MG63 (cell line): Measurements from ENCODE around the gene CIITA. TPM values are rescaled to one million over a fixed set of nuclear protein-coding genes. Genes with fewer than 3 reads are reported as not detected.

Experiments used
- DNase-seq: peaks from one replicate; pipeline ENCODE4 v3.0.0-alpha.2; 2020
- H3K27me3 ChIP-seq: fragments of 250-450 bp; sonication (Bioruptor Pico); 2 replicates; pipeline ENCODE4 v1.5.1; 2020; ENCODE audit warnings: mild to moderate bottlenecking, moderate library complexity
- H3K36me3 ChIP-seq: fragments of 250-450 bp; sonication (Bioruptor Pico); 2 replicates; pipeline ENCODE4 v1.5.1; 2020; ENCODE audit warnings: mild to moderate bottlenecking, moderate library complexity
- H3K4me3 ChIP-seq: fragments of 250-450 bp; sonication (Bioruptor Pico); 2 replicates; pipeline ENCODE4 v1.5.1; 2020; ENCODE audit warnings: mild to moderate bottlenecking, moderate library complexity
- H3K9me3 ChIP-seq: fragments of 250-450 bp; sonication (Bioruptor Pico); 2 replicates; pipeline ENCODE4 v1.5.1; 2020; ENCODE audit warnings: mild to moderate bottlenecking, moderate library complexity
- total RNA-seq: library from RNA; depleted of rRNA; stranded (reverse); fragments of >200 nt; shearing (Covaris generic); gene quantifications from 2 replicates; pipeline ENCODE4 v1.2.3, GENCODE V29; 2014; ENCODE audit warnings: low replicate concordance

Gene CIITA
- total RNA-seq, 1 experiment from 2014 or later = not detected

DNA sequence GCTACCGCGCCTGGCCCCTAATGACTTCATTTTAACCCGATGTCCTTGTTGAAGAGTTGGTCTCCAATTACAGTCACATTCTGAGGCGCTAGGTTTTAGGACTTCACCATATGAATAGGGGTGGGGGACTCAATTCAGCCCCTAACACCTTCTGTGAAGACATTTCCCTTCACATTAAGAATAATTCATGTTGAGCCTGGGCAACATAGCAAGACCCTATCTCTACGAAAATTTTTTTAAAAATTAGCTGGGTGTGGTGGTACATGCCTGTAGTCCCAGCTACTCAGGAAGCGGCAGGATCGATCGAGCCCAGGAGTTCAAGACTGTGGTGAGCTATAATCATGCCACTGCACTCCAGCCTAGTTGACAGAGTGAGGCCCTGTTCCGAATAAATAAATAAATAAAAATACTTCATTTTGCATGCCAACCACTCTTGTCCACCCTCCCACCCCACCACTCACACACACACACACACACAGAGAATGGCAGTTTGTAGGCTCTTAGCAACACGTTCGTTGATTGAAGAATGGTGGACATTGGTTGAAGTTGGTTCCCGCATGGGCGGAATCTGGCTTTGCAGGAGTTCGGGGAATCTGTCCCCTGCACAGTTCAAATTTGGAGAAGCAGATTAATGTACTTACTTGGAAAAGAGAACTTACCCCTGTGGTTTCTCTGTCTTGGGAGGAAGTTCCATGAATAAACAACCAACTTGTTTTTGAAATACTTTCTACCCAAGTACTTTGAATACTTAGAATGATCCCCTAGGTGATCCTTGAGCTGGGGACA, 30.6 kb upstream of the CIITA start:
- DNase-seq = no peak
- H3K27me3 ChIP-seq = peaks cover 8% of the 10 kb centered on the region

DNA sequence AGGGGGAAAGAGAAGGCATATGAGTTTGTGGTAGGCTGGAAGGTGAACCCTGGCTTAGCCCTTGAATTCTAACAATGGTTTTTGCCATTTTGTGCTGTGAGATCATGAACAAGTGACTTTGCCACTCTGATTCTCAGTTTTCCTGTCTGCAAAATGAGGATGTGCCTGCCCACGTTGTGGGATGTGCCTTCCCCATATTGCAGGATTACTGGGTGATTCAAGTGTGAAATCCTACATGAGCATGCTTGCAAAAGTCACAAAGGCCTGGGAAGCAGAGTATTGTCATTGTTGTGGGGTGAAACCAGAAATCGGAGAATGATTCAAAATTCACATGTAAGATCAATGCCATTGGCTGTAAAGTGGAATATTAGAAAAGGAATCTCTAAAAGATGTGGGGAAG, 29.8 kb upstream of the CIITA start:
- Histone ChIP-seq H3K27me3 (peaks cover 3% of the 10 kb centered on the region; the same call in 1 of the 2 replicates), H3K36me3 (no peaks in the 10 kb centered on the region), H3K4me3 (no peak overlapping the region), H3K9me3 (no peaks in the 10 kb centered on the region)
- no peak for DNase-seq

More for the DNA sequence above, 30.6 kb upstream of the CIITA start:
- Histone ChIP-seq H3K36me3 (no peaks in the 10 kb centered on the region), H3K9me3 (no peaks in the 10 kb centered on the region), H3K4me3 (no peak overlapping the region)

DNA sequence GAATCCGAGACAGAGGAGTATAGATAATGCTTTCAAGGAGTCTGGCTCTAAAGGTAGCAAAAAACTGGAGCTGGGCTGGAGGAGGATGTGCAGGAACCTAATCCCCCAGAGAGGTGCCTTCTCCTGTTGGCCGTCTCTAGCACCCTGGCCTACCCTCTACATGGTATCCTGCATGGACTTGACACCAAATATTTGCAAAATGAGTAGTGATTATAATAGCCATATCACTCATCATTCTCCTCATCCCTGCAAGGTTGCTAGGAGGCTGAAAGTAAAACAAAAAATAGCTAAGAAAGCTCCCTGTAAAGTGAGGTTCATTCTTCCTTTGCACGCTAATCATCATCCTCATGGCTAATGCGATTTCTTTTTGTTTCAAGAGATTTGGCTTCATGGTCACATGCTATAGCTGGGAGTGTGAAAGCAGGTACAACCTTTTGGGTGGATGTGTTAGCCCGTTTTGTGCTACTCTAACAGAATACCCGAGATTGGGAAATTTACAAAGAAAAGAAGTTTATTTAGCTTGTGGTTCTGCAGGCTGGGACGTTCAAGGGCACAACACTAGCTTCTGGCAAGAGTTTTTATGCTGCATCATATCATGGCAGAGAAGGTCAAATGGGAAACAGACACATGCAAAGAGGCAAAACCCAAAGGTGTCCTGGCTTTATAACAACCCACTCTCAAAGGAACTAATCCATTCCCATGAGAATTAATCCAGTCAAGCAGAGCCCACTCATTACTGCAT, 27.1 kb upstream of the CIITA start:
- no peaks in the 10 kb centered on the region for H3K9me3 ChIP-seq
- peaks cover 3% of the 10 kb centered on the region; the same call in 1 of the 2 replicates for H3K27me3 ChIP-seq
- H3K4me3 ChIP-seq = no peak overlapping the region
- no peaks in the 10 kb centered on the region for H3K36me3 ChIP-seq
- DNase-seq = no peak

- no peak overlapping the region for H3K4me3 ChIP-seq
- H3K9me3 ChIP-seq = no peaks in the 10 kb centered on the region
These were observed 26.5 kb upstream of the CIITA start for GRCh38 chr16:10850478-10850850.

DNA sequence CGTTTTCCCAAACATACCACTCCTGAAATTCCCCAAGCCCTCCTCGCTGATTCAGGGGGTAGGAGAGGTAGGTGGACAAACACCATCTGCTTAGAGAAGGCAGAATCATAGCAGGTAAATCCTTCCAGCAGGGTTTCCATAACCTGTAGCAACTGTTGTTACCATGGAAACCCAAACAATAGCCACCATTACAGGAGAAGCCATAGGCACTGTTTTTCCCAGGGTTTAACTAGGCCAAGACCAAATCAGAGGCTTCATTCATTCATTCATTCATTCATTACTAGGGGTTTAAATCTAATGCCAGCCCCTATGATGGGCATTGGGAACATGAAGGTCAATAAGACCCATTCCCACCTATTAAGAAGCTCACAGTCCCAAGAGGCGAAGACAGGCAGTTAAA, 25.5 kb upstream of the CIITA start:
- H3K36me3 ChIP-seq = no peaks in the 10 kb centered on the region
- peaks cover 3% of the 10 kb centered on the region; the same call in 1 of the 2 replicates for H3K27me3 ChIP-seq
- no peak overlapping the region for H3K4me3 ChIP-seq
- no peaks in the 10 kb centered on the region for H3K9me3 ChIP-seq
- no peak for DNase-seq

More at GRCh38 chr16:10850478-10850850, 26.5 kb upstream of the CIITA start:
- no peak for DNase-seq
- Histone ChIP-seq H3K36me3 (no peaks in the 10 kb centered on the region), H3K27me3 (peaks cover 3% of the 10 kb centered on the region; the same call in 1 of the 2 replicates)

GRCh38 chr16:10852286-10852685, 24.7 kb upstream of the CIITA start:
- H3K27me3 ChIP-seq = no peaks in the 10 kb centered on the region
- DNase-seq = no peak
- H3K36me3 ChIP-seq = no peaks in the 10 kb centered on the region
- no peak overlapping the region for H3K4me3 ChIP-seq
- no peaks in the 10 kb centered on the region for H3K9me3 ChIP-seq

DNA sequence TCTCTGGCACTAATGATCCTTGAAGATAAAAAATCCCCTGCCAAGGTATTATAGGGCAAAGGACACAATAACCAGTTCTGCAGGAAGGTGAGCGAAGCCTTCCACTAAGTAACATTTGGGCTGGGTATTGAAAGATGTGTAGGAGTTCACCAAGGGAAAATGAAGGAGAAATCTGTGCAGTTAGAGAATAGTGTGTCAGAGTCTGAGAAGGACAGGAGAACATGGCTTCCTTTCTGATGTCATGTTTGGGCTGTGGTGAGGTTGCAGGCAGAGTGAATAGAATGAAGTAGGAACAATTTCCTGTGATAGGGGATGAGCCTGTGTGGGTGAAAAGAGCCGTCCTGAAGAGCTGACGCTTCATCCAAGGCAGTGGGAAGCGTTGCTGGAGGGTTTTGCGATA, 24.1 kb upstream of the CIITA start:
- Histone ChIP-seq H3K36me3 (no peaks in the 10 kb centered on the region), H3K4me3 (no peak overlapping the region), H3K27me3 (no peaks in the 10 kb centered on the region), H3K9me3 (no peaks in the 10 kb centered on the region)
- no peak for DNase-seq

- no peaks in the 10 kb centered on the region for H3K9me3 ChIP-seq
- H3K36me3 ChIP-seq = no peaks in the 10 kb centered on the region
- no peak overlapping the region for H3K4me3 ChIP-seq
- H3K27me3 ChIP-seq = no peaks in the 10 kb centered on the region
- no peak for DNase-seq
These were observed 21.0 kb upstream of the CIITA start for GRCh38 chr16:10856042-10856441.

DNA sequence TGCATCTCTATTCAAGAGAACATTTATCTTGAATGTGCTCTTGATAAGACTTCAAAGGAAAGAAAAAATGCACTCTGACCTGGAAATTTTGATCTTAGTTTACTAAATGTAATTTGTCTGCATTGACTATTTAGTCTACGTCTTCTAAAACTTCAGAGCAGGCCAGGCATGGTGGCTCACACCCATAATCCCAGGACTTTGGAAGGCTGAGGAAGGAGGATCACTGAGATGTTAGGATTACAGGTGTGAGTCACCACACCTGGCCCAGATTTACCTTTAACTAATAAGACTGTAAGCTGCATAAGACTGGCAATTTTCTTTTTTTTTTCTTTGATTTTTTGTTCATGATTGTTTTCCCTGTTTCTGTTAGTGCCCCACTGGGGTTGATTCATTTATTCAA, 18.8 kb upstream of the CIITA start:
- H3K36me3 ChIP-seq = no peaks in the 10 kb centered on the region
- no peak overlapping the region for H3K4me3 ChIP-seq
- 0 out of 2 replicates have a peak, but pooled peaks cover 3% of the 10 kb centered on the region for H3K27me3 ChIP-seq
- no peaks in the 10 kb centered on the region for H3K9me3 ChIP-seq
- DNase-seq = no peak

DNA sequence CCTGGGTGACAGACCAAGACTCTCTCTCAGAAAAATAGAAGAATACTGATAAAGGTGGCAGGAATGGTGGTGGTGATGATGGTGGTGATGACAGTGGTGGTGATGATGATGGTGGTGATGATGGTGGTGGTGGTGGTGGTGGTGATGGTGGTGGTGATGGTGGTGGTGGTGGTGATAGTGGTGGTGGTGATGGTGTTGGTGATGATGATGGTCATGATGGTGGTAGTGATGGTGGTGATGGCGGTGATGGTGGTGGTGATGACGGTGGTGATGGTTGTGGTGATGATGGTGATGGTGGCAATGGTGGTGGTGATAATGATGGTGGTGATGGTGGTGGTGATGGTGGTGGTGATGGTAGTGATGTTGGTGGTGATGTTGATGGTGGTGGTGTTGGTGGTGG, 18.0 kb upstream of the CIITA start:
- Histone ChIP-seq H3K27me3 (0 out of 2 replicates have a peak, but pooled peaks cover 3% of the 10 kb centered on the region), H3K9me3 (no peaks in the 10 kb centered on the region), H3K4me3 (no peak overlapping the region), H3K36me3 (no peaks in the 10 kb centered on the region)
- no peak for DNase-seq

- 0 out of 2 replicates have a peak, but pooled peaks cover 3% of the 10 kb centered on the region for H3K27me3 ChIP-seq
- peak; percentile 9 for DNase-seq
- H3K4me3 ChIP-seq = no peak overlapping the region
- no peaks in the 10 kb centered on the region for H3K36me3 ChIP-seq
- H3K9me3 ChIP-seq = no peaks in the 10 kb centered on the region
These were observed 17.3 kb upstream of the CIITA start for GRCh38 chr16:10859658-10860057.

DNA sequence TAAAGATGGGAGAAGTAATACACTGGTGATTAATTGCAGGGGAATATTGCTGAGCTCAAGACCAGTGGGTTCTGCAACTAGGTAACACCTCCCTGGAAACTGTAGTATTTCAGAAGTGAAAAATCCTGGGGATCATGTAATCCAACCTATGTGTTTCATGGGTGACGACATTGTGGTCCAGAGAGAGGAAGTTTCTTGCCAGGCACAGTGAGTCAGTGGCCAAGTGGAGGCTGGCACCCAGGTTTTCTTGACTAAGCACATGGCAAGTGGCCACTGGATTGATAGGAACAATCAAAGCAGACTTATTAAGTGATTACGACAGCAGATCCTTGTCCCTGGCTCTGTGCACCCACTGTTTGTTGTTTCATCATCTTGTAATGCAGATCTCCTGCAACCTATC, 14.6 kb upstream of the CIITA start:
- Histone ChIP-seq H3K9me3 (no peaks in the 10 kb centered on the region), H3K4me3 (no peak overlapping the region), H3K36me3 (no peaks in the 10 kb centered on the region), H3K27me3 (0 out of 2 replicates have a peak, but pooled peaks cover 3% of the 10 kb centered on the region)
- DNase-seq = peak; percentile 92

- no peaks in the 10 kb centered on the region for H3K9me3 ChIP-seq
- DNase-seq = peak; percentile 70
- H3K27me3 ChIP-seq = 0 out of 2 replicates have a peak, but pooled peaks cover 2% of the 10 kb centered on the region
- H3K36me3 ChIP-seq = no peaks in the 10 kb centered on the region
- H3K4me3 ChIP-seq = no peak overlapping the region
These were observed 10.7 kb upstream of the CIITA start for GRCh38 chr16:10865991-10866966.

DNA sequence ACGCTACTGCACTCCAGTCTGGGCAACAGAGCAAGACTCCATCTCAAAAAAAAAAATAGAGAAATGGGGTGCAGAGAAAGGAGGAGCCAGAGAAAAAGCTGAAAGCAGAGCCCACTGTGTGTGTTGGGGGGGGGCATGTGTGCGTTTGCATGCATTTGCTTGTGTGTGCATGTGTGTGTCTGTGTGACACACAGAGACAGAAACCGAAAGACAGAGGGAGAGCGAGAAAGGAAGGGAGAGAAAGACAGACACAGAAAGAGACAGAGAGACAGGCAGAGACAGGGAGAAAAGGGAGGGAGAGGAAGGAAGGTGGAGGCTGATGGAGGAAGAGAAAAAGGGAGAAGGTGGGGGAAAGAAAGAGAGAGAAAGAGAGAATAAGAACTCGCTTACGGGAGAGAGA, 9.8 kb upstream of the CIITA start:
- no peaks in the 10 kb centered on the region for H3K36me3 ChIP-seq
- H3K4me3 ChIP-seq = no peak overlapping the region
- no peak for DNase-seq
- no peaks in the 10 kb centered on the region for H3K27me3 ChIP-seq
- H3K9me3 ChIP-seq = no peaks in the 10 kb centered on the region

- no peak for DNase-seq
- no peaks in the 10 kb centered on the region for H3K36me3 ChIP-seq
- H3K4me3 ChIP-seq = no peak overlapping the region
- peaks cover 9% of the 10 kb centered on the region for H3K27me3 ChIP-seq
- H3K9me3 ChIP-seq = no peaks in the 10 kb centered on the region
These were observed 8.9 kb upstream of the CIITA start for GRCh38 chr16:10868104-10868595.
